ENCODE results near the gene RANBP1. TPM values are rescaled to one million over a fixed set of nuclear protein-coding genes. Genes with fewer than 3 reads are reported as not detected.

The RANBP1 gene
- total and polyA plus RNA-seq, 5 donors from 2014 or later, result 67.2 to 93.9 (median 87.9) TPM

DNA sequence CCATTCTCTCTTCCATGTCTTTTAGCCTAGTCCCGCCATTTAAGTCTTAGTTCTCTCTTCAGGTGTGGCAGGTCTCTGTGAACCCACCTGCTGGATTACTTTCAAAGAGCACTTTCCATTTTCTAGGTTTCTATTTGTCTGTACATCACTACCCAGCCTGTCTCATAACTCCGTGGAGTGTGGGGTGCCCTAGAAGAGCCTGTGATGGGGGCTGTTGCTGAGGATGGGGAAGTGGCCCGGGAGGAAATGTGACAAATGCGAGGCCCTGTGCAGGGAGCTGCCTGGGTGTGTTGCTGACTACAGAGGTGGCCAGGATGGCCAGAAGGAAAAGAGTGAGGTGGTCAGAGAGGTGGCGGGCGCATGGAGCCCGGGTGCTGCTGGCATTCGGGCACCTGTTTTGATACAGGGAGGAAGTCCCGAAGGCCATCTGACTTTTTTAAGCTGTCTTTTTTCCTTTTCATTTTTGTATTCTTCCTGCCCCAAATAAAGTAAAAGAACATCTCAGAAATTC is 25.1 kb upstream of the RANBP1 start:
- Mint-ChIP-seq H3K4me1 (peaks cover 19 to 75% (median 46%) of the 10 kb centered on the region in 4 donors), H3K27me3 (no peaks in the 10 kb centered on the region), H3K9me3 (peaks cover 0 to 1% (median 0%) of the 10 kb centered on the region in 7 donors), H3K36me3 (peaks cover 64% of the 10 kb centered on the region), H3K4me3 (peak overlapping the region; percentile 76 to 87 (median 82)), H3K27ac (peak overlapping the region; percentile 95 to 96 (median 95))
- ATAC-seq (ENCODE audit: low read depth in 2 of 2) (peak in 1 of 2 donors; percentile 30), DNase-seq (peak in 1 of 3 donors; percentile 33)
- peaks cover 87% of the 10 kb centered on the region for H3K36me3 ChIP-seq (ENCODE audit: control insufficient read depth, insufficient read depth, low read length)
- H3K4me3 ChIP-seq (ENCODE audit: low read depth, low read length), result peak overlapping the region; percentile 62
- peaks cover 54% of the 10 kb centered on the region for H3K4me1 ChIP-seq (ENCODE audit: control insufficient read depth, insufficient read depth, low read length, poor library complexity, severe bottlenecking)
- H3K9me3 ChIP-seq (ENCODE audit: control insufficient read depth in 2 of 2, low read length in 2 of 2), result no peaks in the 10 kb centered on the region
- no peaks in the 10 kb centered on the region for H3K27me3 ChIP-seq (ENCODE audit: control insufficient read depth, insufficient read depth, low read length)
- H3K27ac ChIP-seq (ENCODE audit: insufficient read depth, low read length, poor library complexity, severe bottlenecking), result peak overlapping the region; percentile 69

DNA sequence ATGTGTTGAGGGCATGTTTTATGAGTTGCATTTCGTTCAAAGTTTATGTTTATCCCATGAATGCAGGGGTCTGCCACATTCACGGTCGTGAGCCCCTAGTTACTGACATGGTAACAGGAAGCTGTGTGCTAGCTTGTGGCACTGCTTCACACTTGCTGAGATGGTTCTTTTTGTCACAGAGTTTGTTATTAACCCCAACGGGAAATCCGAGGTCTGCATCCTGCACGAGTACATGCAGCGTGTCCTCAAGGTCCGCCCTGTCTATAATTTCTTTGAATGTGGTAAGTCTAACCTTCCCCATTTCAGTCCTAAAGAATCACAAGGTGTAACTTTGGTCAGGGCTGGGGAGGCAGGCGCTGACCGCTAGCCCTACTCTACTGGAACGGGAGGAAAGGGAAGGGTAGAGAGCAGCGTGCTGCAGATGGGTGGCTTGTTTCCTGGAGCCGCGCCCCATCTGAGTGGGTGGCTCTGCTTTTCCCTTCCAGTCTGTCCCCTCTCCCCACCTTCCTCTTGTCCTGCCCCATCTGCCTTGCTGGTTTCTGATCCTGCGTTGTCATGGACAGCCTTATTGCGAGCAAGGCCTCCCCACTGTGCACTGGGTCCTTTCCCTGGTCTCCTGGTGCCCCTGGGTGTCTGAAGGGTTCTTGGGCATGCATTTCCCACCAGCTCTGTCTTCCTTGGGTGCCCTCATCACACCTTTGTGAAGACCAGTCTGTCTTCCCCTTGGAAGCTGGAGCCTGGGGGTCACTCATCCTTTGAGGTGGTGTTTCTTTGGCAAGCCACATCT is 24.0 kb upstream of the RANBP1 start:
- peak overlapping the region; percentile 88 to 96 (median 95) for H3K27ac Mint-ChIP-seq
- peaks cover 67% of the 10 kb centered on the region for H3K36me3 Mint-ChIP-seq
- Histone ChIP-seq H3K4me3 (ENCODE audit: low read depth, low read length) (peak overlapping the region; percentile 62), H3K9me3 (ENCODE audit: control insufficient read depth in 2 of 2, low read length in 2 of 2) (peaks cover 0 to 1% of the 10 kb centered on the region in 2 experiments), H3K36me3 (ENCODE audit: control insufficient read depth, insufficient read depth, low read length) (peaks cover 87% of the 10 kb centered on the region), H3K27ac (ENCODE audit: insufficient read depth, low read length, poor library complexity, severe bottlenecking) (peak overlapping the region; percentile 69), H3K4me1 (ENCODE audit: control insufficient read depth, insufficient read depth, low read length, poor library complexity, severe bottlenecking) (peaks cover 54% of the 10 kb centered on the region), H3K27me3 (ENCODE audit: control insufficient read depth, insufficient read depth, low read length) (no peaks in the 10 kb centered on the region)
- ATAC-seq (ENCODE audit: low read depth in 2 of 2), result peak; percentile 56 to 78
- peak overlapping the region; percentile 49 to 87 (median 78) for H3K4me3 Mint-ChIP-seq
- peaks cover 19 to 73% (median 52%) of the 10 kb centered on the region in 4 donors for H3K4me1 Mint-ChIP-seq
- no peaks in the 10 kb centered on the region for H3K27me3 Mint-ChIP-seq
- H3K9me3 Mint-ChIP-seq, result peaks cover 0 to 1% (median 0%) of the 10 kb centered on the region in 7 donors
- DNase-seq, result peak in 2 of 3 donors; percentile 52 to 74

DNA sequence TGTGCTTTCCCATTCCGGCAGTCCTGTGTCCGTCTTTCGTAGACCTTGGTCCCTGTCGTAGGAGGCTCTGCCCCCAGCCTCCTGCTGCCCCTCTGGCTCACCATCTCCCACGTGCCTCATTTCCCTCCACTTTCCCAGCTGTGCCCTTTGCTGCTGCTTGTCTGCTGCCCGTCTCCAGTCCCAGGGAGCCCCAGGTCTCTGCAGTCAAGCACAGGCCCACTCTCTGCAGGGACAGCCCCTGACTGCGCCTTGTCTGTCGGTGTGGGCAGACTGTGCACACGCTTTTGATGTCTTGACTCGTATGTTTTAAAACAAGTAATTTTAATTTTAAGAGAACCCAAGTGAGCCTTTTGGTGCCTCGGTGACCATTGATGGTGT is 23.4 kb upstream of the RANBP1 start:
- Histone ChIP-seq H3K27me3 (ENCODE audit: control insufficient read depth, insufficient read depth, low read length) (no peaks in the 10 kb centered on the region), H3K9me3 (ENCODE audit: control insufficient read depth in 2 of 2, low read length in 2 of 2) (peaks cover 0 to 1% of the 10 kb centered on the region in 2 experiments), H3K4me1 (ENCODE audit: control insufficient read depth, insufficient read depth, low read length, poor library complexity, severe bottlenecking) (peaks cover 54% of the 10 kb centered on the region), H3K4me3 (ENCODE audit: low read depth, low read length) (peak overlapping the region; percentile 62), H3K27ac (ENCODE audit: insufficient read depth, low read length, poor library complexity, severe bottlenecking) (peak overlapping the region; percentile 69), H3K36me3 (ENCODE audit: control insufficient read depth, insufficient read depth, low read length) (peaks cover 87% of the 10 kb centered on the region)
- Mint-ChIP-seq H3K27me3 (no peaks in the 10 kb centered on the region), H3K9me3 (peaks cover 0 to 1% (median 0%) of the 10 kb centered on the region in 7 donors), H3K36me3 (peaks cover 67% of the 10 kb centered on the region), H3K4me1 (peaks cover 22 to 75% (median 55%) of the 10 kb centered on the region in 4 donors), H3K27ac (peak overlapping the region; percentile 33 to 96 (median 88)), H3K4me3 (peak overlapping the region; percentile 76 to 87 (median 84))
- DNase-seq, result no peak
- no peak for ATAC-seq (ENCODE audit: low read depth in 2 of 2)

DNA sequence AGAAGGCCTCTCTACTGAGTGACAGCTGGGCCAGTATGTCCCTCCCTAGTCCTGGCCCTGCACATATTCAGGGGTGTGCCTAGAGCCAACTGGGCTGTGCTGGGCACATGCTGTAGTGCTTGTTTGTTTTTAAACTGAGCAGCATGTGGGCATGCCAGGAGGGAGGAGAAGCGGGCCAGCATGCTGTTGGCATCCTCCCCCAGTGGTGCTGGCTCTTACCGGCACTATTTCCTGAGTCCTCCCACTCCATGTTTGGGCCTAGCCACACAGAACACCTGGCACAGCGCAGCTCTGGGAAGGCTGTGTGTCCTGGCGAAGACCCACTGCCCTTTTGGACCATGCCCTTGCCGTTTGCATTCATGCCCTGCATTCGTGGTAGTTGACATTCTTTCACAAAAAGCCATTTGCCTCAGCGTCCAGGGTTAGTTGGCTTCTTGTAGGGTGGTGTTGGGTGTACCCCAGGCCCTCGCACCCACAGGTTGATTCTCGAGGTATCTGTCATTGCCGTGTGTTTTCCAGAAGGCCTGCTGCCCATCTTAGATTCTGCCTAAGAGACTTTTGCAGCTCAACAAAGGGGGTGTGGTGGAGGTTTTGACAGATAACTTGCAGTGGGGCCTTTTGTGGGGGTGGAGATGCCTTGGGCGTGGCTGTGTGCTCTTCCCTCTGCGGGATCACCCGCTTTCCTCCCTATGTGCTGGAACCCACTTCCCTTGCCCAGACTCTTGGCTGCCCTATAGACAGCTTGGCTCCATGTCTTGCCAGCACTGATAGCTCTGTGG is 22.3 kb upstream of the RANBP1 start:
- H3K36me3 ChIP-seq (ENCODE audit: control insufficient read depth, insufficient read depth, low read length), result peaks cover 77% of the 10 kb centered on the region
- no peak for ATAC-seq (ENCODE audit: low read depth in 2 of 2)
- no peaks in the 10 kb centered on the region for H3K27me3 Mint-ChIP-seq

DNA sequence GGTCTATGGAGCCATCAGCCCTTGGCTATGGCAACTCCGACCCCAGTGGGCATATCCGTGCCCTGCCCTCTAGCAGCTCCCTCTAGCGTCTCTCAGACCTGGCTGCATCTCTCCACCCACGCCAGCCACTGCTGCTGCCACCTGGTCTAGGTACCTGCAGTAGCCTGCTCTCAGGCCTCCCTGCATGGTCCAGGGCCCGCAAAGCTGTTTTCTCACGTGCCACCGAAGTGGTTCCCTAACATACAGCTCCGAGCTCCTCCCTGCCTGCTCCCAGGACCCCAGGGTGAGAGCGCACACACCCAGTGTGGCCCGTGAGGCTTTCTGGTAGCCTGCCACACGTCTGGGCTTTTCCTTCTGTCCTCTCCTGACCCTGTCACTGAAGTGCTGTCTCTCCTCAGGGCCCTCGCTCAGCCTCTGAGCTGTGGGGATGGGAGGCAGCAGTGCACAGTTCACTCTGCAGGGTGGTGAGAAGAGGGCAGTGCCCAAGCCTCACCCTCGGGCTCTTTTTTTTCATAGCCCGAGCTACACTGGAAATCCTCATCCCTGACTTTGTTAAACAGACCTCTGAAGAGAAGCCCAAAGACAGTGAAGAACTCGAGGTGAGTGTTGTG is 21.6 kb upstream of the RANBP1 start:
- H3K27me3 Mint-ChIP-seq, result no peaks in the 10 kb centered on the region
- peak overlapping the region in 2 of 4 donors; percentile 70 to 87 for H3K4me3 Mint-ChIP-seq
- ATAC-seq (ENCODE audit: low read depth in 2 of 2) (no peak), DNase-seq (no peak)
- Histone ChIP-seq H3K36me3 (ENCODE audit: control insufficient read depth, insufficient read depth, low read length) (peaks cover 71% of the 10 kb centered on the region), H3K9me3 (ENCODE audit: control insufficient read depth in 2 of 2, low read length in 2 of 2) (peaks cover 0 to 1% of the 10 kb centered on the region in 2 experiments), H3K4me1 (ENCODE audit: control insufficient read depth, insufficient read depth, low read length, poor library complexity, severe bottlenecking) (peaks cover 60% of the 10 kb centered on the region), H3K27me3 (ENCODE audit: control insufficient read depth, insufficient read depth, low read length) (no peaks in the 10 kb centered on the region), H3K27ac (ENCODE audit: insufficient read depth, low read length, poor library complexity, severe bottlenecking) (peak overlapping the region; percentile 19), H3K4me3 (ENCODE audit: low read depth, low read length) (no peak overlapping the region)
- H3K36me3 Mint-ChIP-seq, result peaks cover 59% of the 10 kb centered on the region
- peaks cover 30 to 84% (median 62%) of the 10 kb centered on the region in 4 donors for H3K4me1 Mint-ChIP-seq
- H3K9me3 Mint-ChIP-seq, result peaks cover 0 to 1% (median 0%) of the 10 kb centered on the region in 7 donors
- peak overlapping the region; percentile 80 to 96 (median 93) for H3K27ac Mint-ChIP-seq

More for the DNA sequence above, 22.3 kb upstream of the RANBP1 start:
- Histone ChIP-seq H3K27me3 (ENCODE audit: control insufficient read depth, insufficient read depth, low read length) (no peaks in the 10 kb centered on the region), H3K4me1 (ENCODE audit: control insufficient read depth, insufficient read depth, low read length, poor library complexity, severe bottlenecking) (peaks cover 54% of the 10 kb centered on the region), H3K27ac (ENCODE audit: insufficient read depth, low read length, poor library complexity, severe bottlenecking) (peak overlapping the region; percentile 31), H3K4me3 (ENCODE audit: low read depth, low read length) (peak overlapping the region; percentile 18), H3K9me3 (ENCODE audit: control insufficient read depth in 2 of 2, low read length in 2 of 2) (peaks cover 0 to 1% of the 10 kb centered on the region in 2 experiments)
- H3K36me3 Mint-ChIP-seq, result peaks cover 63% of the 10 kb centered on the region
- peaks cover 0 to 1% (median 0%) of the 10 kb centered on the region in 7 donors for H3K9me3 Mint-ChIP-seq
- peaks cover 28 to 77% (median 57%) of the 10 kb centered on the region in 4 donors for H3K4me1 Mint-ChIP-seq
- peak overlapping the region; percentile 76 to 87 (median 80) for H3K4me3 Mint-ChIP-seq
- DNase-seq, result peak in 1 of 3 donors; percentile 28
- peak overlapping the region; percentile 80 to 96 (median 93) for H3K27ac Mint-ChIP-seq

DNA sequence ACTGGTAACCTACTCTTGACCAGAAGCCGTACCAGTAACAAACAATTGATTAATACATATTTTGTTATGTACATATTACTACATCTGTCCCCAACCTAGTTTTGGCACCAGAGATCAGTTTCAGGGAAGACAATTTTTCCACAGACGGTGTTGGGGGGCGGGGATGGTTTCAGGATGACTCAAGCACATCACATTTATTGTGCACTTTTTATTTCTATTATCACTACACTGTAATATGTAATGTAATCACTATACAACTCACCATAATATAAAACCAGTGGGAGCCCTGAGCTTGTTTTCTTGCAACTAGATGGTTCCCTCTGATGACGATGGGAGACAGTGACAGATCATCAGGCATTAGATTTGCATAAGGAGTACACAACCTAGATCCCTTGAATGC is 20.4 kb upstream of the RANBP1 start:
- Mint-ChIP-seq H3K27ac (peak overlapping the region; percentile 80 to 87 (median 83)), H3K36me3 (peaks cover 51% of the 10 kb centered on the region), H3K4me3 (peak overlapping the region in 2 of 4 donors; percentile 13 to 69), H3K9me3 (peaks cover 0 to 1% (median 0%) of the 10 kb centered on the region in 7 donors), H3K4me1 (peaks cover 36 to 85% (median 63%) of the 10 kb centered on the region in 4 donors), H3K27me3 (no peaks in the 10 kb centered on the region)
- H3K4me1 ChIP-seq (ENCODE audit: control insufficient read depth, insufficient read depth, low read length, poor library complexity, severe bottlenecking), result peaks cover 62% of the 10 kb centered on the region
- H3K4me3 ChIP-seq (ENCODE audit: low read depth, low read length), result no peak overlapping the region
- DNase-seq (no peak), ATAC-seq (ENCODE audit: low read depth in 2 of 2) (no peak)
- peaks cover 0 to 1% of the 10 kb centered on the region in 2 experiments for H3K9me3 ChIP-seq (ENCODE audit: control insufficient read depth in 2 of 2, low read length in 2 of 2)
- no peaks in the 10 kb centered on the region for H3K27me3 ChIP-seq (ENCODE audit: control insufficient read depth, insufficient read depth, low read length)
- H3K36me3 ChIP-seq (ENCODE audit: control insufficient read depth, insufficient read depth, low read length), result peaks cover 58% of the 10 kb centered on the region
- no peak overlapping the region for H3K27ac ChIP-seq (ENCODE audit: insufficient read depth, low read length, poor library complexity, severe bottlenecking)

Measured in CD4-positive, CD25-positive, alpha-beta regulatory T cell (primary cell).